Breast epithelium (tissue), 3 donors: ENCODE results near the gene ELANE.

ENCODE experiments used
- POLR2AphosphoS5 ChIP-seq, 3 donors: sonication (generic); formaldehyde crosslinking; IDR thresholded peaks; one replicate each; pipeline ENCODE4 v1.6.1; 2017; ENCODE audit warnings: antibody characterized with exemption in 3 of 3
- TF ChIP-seq, protein P1 (sequence below), 3 donors: fragments of 450-650 bp; IDR thresholded peaks; one replicate each; pipeline ENCODE4 v1.5.1; 2016 to 2017; ENCODE audit warnings: antibody characterized with exemption in 3 of 3, mild to moderate bottlenecking in 3 of 3, moderate library complexity in 3 of 3

DNA sequence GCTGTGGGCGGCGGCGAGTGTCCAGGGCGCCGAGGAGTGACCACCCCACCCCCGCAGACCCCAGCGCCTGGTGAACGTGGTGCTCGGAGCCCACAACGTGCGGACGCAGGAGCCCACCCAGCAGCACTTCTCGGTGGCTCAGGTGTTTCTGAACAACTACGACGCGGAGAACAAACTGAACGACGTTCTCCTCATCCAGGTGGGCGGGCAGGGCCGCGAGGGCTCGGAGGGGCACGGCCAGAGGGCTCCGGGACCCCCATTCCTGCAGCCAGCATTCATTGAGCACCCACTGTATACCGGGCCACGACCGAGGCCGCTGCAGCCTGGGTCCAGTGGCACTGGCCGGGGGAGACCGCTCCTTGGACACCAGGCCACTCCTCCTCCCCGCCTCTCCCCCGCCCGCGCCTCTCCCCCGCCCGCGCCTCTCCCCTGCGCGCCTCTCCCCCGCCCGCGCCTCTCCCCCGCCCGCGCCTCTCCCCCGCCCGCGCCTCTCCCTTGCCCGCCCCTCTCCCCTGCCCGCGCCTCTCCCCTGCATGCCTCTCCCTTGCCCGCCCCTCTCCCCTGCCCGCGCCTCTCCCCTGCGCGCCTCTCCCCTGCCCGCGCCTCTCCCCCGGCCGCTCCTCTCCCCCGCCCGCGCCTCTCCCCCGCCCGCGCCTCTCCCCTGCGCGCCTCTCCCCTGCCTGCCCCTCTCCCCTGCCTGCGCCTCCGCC, 8.1 kb upstream of the ELANE start:
- TF ChIP-seq, protein P1, sequence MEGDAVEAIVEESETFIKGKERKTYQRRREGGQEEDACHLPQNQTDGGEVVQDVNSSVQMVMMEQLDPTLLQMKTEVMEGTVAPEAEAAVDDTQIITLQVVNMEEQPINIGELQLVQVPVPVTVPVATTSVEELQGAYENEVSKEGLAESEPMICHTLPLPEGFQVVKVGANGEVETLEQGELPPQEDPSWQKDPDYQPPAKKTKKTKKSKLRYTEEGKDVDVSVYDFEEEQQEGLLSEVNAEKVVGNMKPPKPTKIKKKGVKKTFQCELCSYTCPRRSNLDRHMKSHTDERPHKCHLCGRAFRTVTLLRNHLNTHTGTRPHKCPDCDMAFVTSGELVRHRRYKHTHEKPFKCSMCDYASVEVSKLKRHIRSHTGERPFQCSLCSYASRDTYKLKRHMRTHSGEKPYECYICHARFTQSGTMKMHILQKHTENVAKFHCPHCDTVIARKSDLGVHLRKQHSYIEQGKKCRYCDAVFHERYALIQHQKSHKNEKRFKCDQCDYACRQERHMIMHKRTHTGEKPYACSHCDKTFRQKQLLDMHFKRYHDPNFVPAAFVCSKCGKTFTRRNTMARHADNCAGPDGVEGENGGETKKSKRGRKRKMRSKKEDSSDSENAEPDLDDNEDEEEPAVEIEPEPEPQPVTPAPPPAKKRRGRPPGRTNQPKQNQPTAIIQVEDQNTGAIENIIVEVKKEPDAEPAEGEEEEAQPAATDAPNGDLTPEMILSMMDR (IDR thresholded peaks at IDR 0.05), result no peak
- TF ChIP-seq POLR2AphosphoS5 (IDR thresholded peaks at IDR 0.05), result no peak
